GM23338 (cell line): Measurements from ENCODE around the gene DTNB.

Experiments used
- POLR2AphosphoS5 ChIP-seq: IDR thresholded peaks from 2 replicates; pipeline ENCODE4 v1.6.1; 2016; ENCODE audit warnings: antibody characterized with exemption, low read depth
- TF ChIP-seq, protein P1 (sequence below), 2 experiments: fragments of 200-600 bp in 1 of 2; sonication (generic) in 1 of 2; conservative IDR thresholded peaks; 2 replicates each; pipeline versions ENCODE4 v1.5.1 to v1.6.1; 2016 to 2017; ENCODE audit warnings: antibody characterized with exemption in 2 of 2, low read depth in 2 of 2, mild to moderate bottlenecking in 2 of 2, moderate library complexity in 1 of 2

DNA sequence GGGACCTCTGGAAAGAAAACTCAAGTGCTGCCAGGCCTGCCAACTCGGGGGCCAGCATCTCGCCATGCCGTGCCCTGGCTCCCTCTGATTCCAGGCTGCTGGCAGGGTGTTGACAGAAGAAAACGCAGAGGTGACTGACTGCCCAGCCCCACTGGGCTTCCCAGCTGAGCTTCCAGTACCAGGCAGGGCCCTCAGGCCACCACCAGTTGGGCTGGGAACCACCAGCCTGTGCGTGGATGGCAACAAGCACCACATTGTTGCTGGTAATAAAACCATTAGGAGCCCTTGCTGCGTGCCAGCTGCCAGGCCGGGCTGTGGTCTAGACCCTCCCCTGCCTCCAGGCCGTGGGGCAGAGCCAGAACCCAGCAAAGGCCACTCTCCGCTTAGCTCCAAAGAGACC is 340.8 kb downstream of the DTNB start:
- TF ChIP-seq, protein P1, sequence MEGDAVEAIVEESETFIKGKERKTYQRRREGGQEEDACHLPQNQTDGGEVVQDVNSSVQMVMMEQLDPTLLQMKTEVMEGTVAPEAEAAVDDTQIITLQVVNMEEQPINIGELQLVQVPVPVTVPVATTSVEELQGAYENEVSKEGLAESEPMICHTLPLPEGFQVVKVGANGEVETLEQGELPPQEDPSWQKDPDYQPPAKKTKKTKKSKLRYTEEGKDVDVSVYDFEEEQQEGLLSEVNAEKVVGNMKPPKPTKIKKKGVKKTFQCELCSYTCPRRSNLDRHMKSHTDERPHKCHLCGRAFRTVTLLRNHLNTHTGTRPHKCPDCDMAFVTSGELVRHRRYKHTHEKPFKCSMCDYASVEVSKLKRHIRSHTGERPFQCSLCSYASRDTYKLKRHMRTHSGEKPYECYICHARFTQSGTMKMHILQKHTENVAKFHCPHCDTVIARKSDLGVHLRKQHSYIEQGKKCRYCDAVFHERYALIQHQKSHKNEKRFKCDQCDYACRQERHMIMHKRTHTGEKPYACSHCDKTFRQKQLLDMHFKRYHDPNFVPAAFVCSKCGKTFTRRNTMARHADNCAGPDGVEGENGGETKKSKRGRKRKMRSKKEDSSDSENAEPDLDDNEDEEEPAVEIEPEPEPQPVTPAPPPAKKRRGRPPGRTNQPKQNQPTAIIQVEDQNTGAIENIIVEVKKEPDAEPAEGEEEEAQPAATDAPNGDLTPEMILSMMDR (conservative IDR thresholded peaks at IDR 0.05; ENCODE audit: low read depth in 2 of 2), result no peak
- no peak for TF ChIP-seq POLR2AphosphoS5
